NCI-H146 treated with DMSO at 0.1 percent for 48 hours (cell line): ENCODE results near the gene HARS1.
"Not testable (repeated sequence)": the region's sequence is repeated elsewhere in the genome, so short reads cannot be mapped to it uniquely, and the experiment has no call there.

Experiments used
- DNase-seq: peaks from one replicate; lab custom pipeline; 2025; ENCODE audit not compliant: unreplicated experiment; lab: John Stamatoyannopoulos, UW

The HARS1 gene

DNA sequence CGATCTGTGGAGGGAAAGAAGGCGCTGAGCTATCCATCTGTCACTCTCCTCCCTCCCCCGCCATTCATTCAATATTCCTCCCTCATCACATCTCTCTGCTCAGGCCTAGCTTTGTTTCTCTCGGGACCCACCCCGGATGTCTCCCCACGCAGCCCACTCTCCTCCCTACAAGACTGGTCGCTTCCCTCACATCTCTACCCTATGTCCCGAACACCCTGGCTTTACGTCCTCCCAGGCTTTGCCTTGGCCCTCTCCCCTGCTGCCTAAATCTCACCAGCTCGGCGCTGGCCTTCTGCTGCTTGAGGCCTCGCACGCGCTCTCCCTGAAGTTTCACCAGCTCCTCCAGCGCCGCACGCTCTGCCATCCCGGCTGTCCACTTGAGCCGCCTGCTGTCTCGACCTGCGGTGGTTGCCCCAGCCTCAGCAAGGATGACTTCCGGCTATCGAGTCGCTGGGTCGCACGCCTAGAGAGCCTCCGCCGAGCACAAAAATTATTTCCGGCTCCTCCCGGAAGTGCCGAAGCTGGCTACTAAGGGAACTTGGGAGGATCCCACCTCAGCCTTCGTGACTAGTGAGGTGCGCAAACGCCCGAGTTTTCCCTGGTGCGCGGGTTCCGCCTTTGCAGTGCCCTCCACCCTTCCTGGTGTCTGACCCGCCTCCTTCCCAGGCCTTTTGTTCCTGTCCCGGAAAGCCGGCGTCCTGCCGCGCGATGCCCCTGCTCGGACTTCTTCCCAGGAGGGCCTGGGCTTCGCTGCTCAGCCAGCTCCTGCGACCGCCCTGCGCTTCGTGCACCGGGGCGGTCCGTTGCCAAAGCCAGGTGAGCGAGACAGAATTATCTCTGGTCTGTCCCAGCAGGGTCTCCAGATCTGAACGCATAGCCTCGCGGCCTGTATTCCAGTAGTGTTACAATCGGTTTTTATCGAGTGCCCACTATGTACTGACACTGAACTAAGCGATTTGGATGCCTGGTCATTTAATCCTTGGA lies at the start of gene HARS1, which contains the start of gene HARS2:
HARS1 (minus strand) TSS at position 430 of the 984 bp plus-strand sequence; CDS start at position 364, 66 bp downstream.
HARS2 (plus strand) TSS at position 515 of the 984 bp plus-strand sequence; CDS start at position 709, 194 bp downstream.
- peak; percentile 72 for DNase-seq

- no peak for DNase-seq
Measured at GRCh38 chr5:140737486-140737885, 46.3 kb upstream of the HARS1 start.

- DNase-seq, result peak; percentile 5
Measured at GRCh38 chr5:140734354-140734753, 43.2 kb upstream of the HARS1 start.

DNA sequence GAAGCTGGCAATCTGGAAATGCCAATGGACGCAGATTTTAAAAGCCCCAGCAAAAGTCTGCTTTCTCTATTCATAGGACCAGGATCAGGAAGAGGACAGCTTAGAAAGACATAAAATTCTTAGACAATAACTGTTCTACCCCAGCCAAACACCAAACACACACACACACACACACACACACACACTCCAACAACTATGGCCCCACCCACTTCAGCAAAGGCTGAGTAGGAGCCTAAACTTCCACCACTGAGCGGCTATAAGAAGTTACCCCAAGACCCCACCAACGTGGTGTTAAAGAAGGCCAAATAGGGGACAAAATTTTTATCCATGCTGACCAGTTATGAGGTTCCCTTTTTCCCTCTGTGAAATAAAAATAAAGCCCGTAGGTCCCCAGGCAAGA lies 41.9 kb upstream of the HARS1 start:
- no peak for DNase-seq

GRCh38 chr5:140725799-140726471 lies 34.8 kb upstream of the HARS1 start:
- peak; percentile 87 for DNase-seq

- DNase-seq, result not testable (repeated sequence)
Measured at GRCh38 chr5:140721395-140721794, 30.2 kb upstream of the HARS1 start.

- DNase-seq, result not testable (repeated sequence)
Measured at GRCh38 chr5:140720738-140721137, 29.6 kb upstream of the HARS1 start.

GRCh38 chr5:140718266-140718592 lies 27.1 kb upstream of the HARS1 start:
- DNase-seq, result no peak

DNA sequence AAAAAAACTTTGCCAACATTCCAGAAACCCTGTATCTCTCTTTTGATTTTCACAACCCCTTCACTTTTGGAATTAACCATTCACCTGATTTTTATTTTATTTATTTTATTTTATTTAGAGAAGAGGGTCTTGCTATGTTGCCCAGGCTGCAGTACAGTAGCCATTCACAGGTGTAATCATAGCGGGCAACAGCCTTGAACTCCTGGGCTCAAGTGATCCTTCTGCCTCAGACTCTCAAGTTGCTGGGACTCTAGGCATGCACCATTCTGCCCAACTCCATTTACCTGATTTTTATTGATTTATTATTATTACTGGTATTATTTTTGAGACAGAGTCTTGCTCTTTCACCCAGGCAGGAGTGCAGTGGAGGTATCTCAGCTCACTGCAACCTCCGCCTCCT lies 25.1 kb upstream of the HARS1 start:
- not testable (repeated sequence) for DNase-seq

DNA sequence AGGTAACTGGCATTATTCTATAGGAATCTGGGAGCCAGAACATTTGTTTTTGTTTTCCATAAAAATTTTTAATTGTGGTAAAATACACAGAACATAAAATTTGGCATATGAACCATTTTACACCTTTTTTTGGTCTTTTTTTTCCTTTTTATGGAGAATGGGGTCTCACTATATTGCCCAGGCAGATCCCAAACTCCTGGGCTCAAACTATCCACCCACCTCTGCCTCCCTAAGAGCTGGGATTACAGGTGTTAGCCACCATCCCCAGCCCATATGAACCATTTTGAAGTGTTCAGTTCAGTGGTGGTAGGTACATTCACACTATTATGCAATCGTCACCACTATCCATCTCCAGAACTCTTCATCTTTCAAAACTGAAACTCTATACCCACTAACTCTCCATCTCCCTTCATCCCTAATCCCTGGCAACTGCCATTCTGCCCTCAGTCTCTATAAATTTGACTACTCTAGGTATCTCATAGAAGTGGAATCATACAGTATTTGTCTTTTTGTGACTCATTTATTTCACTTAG lies 22.5 kb upstream of the HARS1 start:
- no peak for DNase-seq

GRCh38 chr5:140711794-140712193 lies 20.6 kb upstream of the HARS1 start:
- DNase-seq, result no peak

DNA sequence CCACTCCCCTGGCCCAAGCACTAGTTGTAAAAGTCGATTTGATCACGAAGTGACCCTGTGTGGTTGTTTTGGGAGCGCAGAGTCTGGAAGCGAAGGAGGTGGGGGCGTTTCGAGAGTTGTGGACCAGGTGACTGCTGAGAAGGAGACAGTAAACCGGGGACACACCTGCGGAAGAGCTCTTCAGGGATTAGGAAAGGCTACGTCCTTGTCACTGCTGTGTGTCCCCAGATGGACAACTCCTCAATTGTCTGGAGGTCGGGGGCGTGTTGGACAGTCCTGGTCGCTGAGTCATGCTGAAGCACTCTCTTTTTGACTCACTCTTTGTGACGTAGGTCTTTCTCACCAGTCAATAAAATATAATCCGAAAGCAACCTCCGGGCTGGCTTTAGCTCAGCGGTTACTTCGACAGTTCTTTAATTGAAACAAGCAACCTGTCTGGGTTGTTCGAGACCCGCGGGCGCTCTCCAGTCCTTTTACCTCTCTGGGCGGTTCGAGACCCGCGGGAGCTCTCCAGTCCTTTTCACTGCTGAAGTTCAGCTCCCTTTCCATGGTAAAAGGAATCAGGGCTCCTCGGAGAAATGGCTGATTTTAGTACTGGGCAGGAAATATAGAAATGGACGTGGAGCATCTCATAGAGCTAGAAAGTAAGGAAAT lies 19.9 kb upstream of the HARS1 start:
- peak; percentile 87 for DNase-seq

GRCh38 chr5:140708787-140709186 lies 17.6 kb upstream of the HARS1 start:
- DNase-seq, result not testable (repeated sequence)

DNA sequence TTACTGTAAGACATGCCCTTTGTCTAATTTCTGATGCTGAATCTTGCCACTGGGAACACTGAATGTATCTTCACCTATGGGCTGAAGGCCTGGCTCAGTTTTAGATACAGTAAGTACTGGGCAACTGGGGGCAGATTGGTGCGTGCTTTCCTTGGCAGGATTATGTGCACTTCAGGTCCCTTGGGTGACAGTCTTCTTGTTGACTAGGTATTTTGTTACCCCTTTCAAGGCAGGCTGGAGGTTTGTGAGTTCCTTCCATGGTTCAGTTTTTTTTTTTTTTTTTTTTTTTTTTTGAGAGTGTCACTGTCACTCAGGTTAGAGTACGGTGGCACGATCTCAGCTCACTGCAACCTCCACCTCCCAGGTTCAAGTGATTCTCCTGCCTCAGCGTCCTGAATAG lies 16.6 kb upstream of the HARS1 start:
- no peak for DNase-seq

DNA sequence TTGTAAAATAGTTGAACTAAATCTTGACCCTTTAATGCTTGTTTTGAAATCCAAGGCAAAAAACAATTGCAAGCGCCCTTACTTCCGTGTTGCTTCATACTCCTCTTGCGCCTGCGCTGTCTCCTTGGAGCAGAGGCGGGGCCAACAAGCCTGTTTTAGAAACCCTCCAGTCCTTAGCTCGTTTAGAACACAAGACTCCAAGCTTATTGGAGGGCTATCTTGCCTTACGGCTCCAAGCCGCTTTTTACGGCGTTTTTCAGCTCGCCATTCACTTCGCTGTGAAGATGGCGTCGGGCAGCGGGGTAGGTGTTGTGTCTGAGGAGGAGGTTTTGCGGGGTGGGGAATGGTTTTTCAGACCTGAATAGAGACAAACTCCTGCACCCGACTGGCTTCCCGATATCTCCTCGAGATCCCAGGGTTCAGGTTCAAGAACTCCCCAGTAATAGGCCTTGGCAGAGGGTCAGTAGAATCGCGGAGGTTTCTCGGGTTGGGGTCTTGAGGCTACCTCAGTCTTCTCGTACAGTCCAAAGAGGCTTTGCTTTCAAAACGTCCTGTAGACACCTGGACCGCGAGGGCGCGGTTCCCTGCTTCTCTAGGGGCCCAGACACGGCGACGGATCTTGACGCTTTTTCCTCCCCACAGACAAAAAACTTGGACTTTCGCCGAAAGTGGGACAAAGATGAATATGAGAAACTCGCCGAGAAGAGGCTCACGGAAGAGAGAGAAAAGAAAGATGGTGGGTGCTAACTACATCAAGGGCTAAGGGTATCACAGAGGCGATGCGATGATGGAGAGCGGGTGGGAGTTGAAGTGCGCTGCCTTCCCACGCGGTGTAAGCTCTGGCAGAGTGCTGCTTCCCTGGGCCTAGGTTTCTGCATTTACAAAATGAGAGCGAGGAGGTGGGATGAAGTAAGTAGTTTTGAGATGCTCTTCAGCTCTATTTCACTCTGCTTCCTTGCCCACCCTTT lies 9.3 kb upstream of the HARS1 start, which contains the start of gene ZMAT2:
ZMAT2 (plus strand) TSS at position 271 of the 968 bp plus-strand sequence; CDS start at position 285, 14 bp downstream.
- peak; percentile 83 for DNase-seq

- DNase-seq, result no peak
Measured at GRCh38 chr5:140696891-140697492, 5.8 kb upstream of the HARS1 start.

GRCh38 chr5:140694276-140694675 lies 3.1 kb upstream of the HARS1 start:
- DNase-seq, result no peak

DNA sequence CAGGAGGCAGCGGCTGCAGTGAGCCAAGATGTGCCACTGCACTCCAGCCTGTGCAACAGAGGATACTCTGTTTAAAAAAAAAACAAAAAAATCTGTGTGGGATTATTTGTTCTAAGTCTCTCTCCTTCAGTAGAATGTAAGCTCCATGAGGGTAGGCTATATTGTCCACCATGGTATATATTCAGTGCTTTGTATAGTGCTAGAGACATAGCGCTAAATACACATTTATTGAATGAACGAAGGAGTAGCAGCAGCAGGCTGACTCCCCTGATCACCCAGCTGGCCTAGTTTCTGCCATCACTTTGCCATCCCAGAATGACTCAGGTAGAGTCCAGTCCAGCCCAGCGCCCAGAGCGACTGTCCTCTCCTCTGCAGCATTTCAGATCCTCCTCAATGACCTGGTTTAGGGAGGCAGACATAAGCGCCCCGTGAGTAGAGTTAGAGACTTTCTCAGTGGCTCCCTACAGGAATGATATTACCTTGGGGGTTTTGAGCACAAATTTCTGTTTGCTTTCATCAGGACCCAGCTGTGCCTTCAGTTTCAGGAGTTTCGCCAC lies 716 bp downstream of the HARS1 start:
- no peak for DNase-seq

DNA sequence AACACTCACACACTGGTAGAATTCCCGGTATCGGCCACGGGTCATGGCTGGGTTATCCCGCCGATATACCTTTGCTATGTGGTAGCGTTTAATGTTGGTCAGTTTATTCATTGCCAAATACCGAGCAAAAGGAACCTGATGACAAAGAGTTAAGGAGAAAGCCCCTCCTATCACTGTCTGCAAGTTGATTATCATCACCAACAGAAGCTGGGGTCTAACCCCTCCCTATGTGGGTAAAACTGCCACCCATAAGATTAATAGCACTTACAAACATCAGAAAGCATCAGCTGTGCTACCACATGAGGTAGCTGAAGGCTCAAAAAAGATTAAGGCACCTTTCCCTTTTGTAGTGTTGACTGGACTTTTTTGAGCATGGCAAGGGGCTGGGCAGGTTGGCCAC lies 12.2 kb downstream of the HARS1 start:
- no peak for DNase-seq
